Jurkat, Clone E6-1 (cell line): ENCODE results near the gene POTEG. TPM values are rescaled to one million over a fixed set of nuclear protein-coding genes. Genes with fewer than 3 reads are reported as not detected.
"Not testable (repeated sequence)": the region's sequence is repeated elsewhere in the genome, so short reads cannot be mapped to it uniquely, and the experiment has no call there.

Source experiments
- DNase-seq: peaks from one replicate; pipeline ENCODE4 v3.0.0-alpha.2; 2011; ENCODE audit warnings: low read depth, low spot score
- H3K4me3 ChIP-seq: 2 replicates; pipeline ENCODE4 v1.5.1; 2011; ENCODE audit warnings: mild to moderate bottlenecking, low read length, control low read depth, moderate library complexity
- polyA plus RNA-seq: library from polyadenylated mRNA; unstranded; fragments of >200 nt; gene quantifications from one replicate; pipeline ENCODE4 v1.2.1, GENCODE V29; 2012; ENCODE audit warnings: missing spikeins; ENCODE audit not compliant: insufficient read length, insufficient read depth

The POTEG gene
- polyA plus RNA-seq, result not detected

DNA sequence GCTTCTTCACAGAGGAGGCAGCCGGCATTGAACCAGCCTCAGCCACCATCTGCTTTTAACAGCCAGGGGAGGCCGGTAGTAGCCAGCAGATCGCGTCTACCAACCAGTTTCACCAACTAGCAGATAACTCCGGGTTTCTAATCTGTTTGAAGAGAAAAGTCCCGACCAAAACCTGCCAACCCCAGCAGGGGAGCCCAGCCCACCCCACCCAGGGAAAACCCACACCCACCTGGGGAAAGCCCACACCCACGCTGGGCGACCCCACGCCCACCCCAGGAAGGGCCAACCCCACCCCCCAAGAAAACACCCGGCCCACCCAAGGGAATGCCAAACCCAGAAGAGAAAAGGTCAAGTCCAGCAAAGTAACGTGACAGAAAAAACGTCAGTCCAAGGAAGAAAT is at the start of gene POTEG:
TSS of gene POTEG (minus strand) at position 101 of the 400 bp plus-strand sequence. CDS start at position 49, 52 bp downstream.
- H3K4me3 ChIP-seq, DNase-seq: not testable (repeated sequence)

DNA sequence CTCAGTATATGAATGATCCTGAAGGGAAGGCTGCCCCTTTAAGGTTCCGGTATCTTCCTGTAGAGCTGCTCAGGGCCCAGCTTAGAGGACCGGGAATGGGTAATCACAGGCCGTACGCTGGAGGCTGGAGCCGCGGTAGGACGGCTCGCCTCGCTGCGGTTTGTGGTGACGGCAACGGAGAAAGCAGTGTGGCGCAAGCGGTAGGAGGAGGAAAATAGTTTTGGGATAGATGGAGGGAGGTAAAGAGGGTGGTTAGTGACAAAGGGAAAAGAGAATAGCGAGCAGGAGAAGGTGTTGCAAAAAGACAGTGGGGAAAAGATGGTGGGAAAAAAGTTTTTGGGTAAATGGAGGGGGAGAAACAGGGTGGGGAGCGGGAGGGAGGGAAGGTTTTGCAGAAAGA is 48.0 kb upstream of the POTEG start:
- H3K4me3 ChIP-seq, DNase-seq: not testable (repeated sequence)

DNA sequence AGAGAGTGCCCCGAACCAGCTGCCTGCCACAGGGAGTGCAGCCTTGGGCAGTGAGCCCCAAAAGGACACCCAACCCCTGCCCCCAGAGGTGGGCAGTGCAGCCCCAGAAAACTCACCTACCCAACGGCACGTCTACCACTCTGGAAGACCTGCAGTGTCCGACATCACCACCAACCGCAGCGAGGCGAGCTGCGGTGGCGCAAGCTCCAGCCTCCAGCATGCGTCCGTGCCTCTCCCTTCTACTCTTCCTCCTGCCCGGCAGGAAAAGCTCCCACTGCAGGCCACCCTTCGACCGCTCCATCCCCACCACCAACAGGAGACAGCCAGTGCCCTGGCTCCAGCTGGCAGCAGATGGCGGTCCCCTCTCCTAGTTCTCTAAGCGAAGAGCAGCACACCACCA is 47.3 kb upstream of the POTEG start:
- DNase-seq, result not testable (repeated sequence)

DNA sequence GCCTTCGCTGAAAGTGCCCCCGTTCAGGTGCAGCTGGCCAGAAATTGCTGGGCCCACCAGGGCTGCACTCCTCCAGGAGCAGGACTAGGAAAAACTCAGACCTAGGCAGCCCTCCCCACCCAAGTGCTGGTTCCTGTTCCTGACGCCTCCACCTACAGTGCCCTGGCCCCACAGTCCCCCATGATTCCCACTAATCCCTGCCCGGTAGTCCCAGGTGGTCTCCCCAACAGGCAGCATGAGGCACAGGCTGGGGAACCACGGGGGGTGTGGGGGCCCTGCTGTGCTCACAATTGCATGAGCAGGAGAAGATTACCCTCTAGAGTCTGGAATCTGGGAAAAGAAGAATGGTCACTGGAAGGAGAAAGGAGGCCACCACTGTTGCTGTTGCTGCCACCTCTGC is 46.4 kb upstream of the POTEG start:
- not testable (repeated sequence) for H3K4me3 ChIP-seq, DNase-seq

More for the DNA sequence above, 47.3 kb upstream of the POTEG start:
- H3K4me3 ChIP-seq, result not testable (repeated sequence)

DNA sequence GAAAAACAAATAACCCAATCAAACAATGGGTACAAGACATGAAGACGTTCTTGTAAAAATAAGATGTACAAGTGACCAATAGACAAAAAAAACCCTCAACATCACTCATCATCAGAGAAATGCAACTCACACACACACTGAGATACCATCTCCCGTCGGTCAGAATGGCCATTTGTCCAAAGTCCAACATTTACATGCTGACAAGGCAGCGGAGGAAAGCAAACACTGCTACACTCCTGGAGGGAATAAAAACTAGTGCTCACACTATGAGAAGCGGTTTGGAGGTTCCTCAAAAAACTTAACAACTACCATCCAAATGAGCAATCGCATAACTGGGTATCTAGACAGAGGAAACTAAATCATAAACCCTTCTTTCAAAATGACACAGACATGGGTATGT is 11.6 kb upstream of the POTEG start:
- H3K4me3 ChIP-seq, DNase-seq: not testable (repeated sequence)

DNA sequence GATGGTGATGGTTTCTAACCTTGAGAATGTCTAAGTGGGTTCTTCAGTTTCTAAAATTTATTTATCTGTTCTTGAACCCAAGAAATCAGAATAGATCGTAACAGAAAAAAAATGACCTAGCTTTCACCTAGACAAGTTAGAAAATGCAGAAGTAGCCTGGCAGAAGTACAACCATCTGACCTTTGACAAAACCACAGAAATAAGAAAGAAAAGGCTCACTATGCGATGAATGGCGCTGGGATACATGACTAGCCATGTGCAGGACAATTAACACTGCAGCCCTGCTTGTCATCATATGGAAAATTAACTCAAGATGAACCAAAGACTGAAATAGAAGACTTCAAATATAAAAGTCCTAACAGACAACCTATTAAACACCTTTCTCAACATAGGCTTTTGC is 5.7 kb upstream of the POTEG start:
- not testable (repeated sequence) for DNase-seq, H3K4me3 ChIP-seq

DNA sequence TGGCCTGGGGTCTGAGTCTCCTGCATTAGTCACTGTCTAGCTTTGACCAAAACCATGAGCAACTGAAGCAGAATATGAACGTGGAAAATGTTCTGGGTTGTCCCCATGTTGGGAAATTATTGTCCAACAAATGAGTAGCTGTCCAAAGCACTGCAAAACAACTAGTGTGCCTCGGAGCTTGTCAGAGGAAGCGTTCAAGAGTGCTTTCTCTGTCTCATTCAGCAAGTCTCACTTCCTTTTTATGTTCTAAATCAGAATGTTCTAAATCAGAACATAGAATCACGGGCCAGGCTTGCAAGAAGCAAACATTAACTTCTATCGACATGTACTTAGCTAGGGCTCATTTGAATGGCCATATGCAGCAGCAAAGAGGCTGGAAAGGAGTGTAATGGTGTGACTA is 5.1 kb upstream of the POTEG start:
- H3K4me3 ChIP-seq, DNase-seq: not testable (repeated sequence)

DNA sequence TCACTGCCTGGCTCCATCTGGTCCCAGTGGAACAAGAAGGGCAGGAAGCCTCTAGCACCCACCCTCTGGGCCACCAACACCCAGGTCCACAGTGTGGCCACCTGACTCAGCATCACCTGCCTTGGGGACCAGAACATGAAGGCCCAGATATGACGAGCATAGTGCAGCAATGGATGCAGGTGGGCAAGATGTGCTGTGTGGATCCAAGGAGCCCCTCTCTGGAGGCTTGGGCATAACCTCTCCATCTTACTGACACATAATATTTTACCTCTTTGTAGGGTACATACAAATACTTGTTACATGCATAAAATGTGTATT is 2.9 kb upstream of the POTEG start:
- not testable (repeated sequence) for H3K4me3 ChIP-seq, DNase-seq

DNA sequence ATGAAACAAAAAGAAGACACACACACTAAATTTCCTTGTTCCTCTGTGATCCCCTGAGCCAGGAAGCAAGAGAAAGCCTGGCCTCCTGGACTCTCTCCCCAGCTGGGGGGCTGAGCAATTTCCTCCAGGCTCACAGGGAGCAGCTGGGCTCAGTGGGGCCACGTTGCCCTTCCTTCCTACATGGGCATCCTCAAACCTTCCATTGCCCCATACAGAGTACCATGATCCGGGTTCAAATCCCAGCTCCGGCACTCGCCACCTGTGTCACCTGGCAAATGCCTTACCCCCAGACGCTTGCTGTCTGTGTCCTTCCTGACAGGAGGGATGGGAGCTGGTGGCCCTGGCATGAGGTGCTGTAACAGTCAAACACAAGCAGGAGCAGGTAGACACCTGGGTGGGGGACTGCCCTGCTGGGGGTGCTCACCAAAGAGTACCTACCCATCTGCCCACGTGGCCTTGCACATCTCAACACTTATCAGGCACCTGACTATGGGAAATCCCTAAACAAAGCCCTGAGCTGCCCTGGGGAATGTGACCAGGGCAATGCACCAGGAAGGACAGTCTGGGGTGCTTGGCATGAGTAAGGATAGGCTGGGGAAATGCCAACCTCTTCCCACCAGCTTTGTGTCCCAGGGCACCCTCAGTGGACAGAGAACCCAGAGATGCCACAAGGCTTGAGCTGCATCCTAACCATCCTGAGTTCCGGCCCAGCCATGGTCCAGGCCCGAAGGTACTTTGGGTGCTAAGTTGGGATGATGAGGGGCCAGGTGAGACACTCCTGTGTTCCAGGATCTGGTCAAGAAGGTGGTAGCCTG is 2.4 kb upstream of the POTEG start:
- DNase-seq, H3K4me3 ChIP-seq: not testable (repeated sequence)

DNA sequence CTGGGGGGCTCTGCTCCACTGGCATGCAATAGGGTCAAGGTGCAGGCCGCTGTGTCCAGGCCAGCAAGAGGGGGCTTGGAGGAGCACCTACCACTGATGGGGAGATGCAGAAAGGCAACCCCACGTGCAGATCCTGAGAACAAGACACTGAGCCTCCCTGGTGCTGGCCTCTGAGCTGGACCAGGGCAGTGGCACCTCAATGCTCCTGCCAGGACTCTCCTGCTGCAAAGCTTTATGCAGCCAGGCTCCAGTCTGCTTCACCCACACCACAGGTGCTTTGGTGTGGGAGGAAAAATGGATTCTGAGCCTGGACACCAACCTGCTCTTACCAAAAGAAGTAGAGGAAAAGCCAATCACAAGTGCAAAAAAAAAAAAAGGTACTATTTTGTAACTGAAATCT is 1.7 kb upstream of the POTEG start:
- not testable (repeated sequence) for H3K4me3 ChIP-seq, DNase-seq

DNA sequence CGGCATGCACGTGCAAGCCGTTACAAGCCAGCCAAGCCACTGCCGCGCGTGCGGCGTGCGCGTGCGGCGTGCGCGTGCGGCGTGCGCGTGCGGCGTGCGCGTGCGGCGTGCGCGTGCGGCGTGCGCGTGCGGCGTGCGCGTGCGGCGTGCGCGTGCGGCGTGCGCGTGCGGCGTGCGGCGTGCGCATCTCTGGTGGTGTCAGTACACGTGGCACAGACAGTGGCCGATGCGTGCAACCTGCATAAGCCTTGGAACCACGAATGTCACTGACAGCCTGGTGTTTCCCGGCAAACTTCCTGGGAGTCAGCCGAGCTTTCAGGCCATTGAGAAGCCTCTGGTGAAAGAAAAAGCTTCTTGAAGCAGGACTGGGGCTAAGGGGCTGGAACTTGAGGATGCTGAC is 750 bp upstream of the POTEG start:
- H3K4me3 ChIP-seq, DNase-seq: not testable (repeated sequence)

DNA sequence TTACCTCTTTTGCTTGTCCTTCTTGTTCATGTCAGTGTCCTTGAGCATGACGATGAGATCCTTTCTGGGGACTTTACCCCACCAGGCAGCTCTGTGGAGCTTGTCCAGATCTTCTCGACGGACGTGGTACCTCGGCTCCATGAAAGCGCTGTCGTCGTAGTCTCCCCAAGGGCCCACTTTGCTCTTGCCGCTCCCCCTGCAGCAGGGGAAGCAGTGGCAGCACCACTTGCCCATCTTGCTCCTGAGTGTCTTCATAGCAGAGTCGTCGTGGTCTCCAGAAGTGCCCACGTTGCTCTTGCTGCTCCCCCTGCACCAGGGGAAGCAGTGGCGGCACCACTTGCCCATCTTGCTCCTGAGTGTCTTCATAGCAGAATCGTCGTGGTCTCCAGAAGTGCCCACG is 376 bp downstream of the POTEG start:
- not testable (repeated sequence) for H3K4me3 ChIP-seq, DNase-seq

DNA sequence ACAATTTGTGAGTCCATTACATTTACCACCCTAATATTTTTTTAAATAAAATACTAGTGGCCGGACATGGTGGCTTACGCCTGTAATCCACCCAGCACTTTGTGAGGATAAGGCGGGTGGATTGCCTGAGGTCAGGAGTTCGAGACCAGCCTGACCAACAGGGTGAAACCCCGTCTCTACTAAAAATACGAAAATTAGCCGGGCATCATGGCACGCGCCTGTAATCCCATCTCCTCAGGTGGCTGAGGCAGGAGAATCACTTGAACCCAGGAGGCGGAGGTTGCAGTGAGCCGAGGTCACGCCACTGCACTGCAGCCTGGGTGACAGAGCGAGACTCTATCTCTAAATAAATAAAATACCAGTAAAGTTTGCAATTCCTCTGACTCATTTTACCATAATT is 25.6 kb downstream of the POTEG start:
- not testable (repeated sequence) for DNase-seq, H3K4me3 ChIP-seq

DNA sequence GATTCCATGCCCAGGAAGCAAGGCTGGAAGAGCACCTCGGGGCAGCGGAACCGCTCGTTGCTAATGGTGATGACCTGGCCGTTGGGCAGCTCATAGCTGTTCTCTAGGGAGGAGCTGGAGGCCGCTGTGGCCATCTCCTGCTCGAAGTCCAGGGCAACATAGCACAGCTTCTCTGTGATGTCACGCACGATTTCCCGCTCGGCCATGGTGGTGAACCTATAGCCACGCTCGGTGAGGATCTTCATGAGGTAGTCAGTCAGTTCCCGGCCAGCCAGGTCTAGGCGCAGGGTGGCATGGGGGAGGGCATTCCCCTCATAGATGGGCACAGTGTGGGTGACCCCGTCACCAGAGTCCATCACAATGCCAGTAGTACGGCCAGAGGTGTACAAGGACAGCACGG is 32.0 kb downstream of the POTEG start:
- not testable (repeated sequence) for H3K4me3 ChIP-seq, DNase-seq

DNA sequence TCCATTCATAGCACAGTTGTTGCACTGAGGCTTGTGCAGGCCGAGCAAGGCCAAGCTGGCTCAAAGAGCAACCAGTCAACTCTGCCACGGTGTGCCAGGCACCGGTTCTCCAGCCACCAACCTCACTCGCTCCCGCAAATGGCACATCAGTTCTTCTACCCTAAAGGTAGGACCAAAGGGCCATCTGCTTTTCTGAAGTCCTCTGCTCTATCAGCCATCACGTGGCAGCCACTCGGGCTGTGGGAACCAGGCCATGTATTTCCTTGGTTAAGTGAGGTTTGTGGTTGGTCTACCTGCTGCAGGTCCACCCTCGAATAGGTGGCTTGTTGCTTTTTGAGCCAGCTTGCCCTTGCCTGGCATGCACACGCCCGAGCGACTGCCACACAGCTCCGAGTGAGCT is 39.4 kb downstream of the POTEG start:
- H3K4me3 ChIP-seq, DNase-seq: not testable (repeated sequence)

DNA sequence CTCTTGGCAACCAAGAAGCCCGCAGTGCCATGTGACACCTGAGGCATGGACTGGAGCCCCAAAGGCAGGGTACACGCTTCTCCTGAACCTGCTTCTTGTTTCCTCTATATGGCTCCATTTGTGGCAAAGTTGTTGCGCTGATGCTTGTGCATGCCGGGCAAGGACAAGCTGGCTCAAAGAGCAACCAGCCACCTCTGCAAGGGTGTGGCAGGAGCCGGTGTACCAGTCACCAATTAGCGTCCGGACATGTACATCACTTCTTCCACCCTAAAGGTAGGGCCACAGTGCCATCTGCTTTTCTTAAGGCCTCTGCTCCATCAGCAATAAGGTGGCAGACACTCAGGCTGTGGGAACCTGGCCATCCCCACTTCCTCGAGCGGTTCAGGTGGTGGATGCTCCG is 43.9 kb downstream of the POTEG start:
- DNase-seq, H3K4me3 ChIP-seq: not testable (repeated sequence)

DNA sequence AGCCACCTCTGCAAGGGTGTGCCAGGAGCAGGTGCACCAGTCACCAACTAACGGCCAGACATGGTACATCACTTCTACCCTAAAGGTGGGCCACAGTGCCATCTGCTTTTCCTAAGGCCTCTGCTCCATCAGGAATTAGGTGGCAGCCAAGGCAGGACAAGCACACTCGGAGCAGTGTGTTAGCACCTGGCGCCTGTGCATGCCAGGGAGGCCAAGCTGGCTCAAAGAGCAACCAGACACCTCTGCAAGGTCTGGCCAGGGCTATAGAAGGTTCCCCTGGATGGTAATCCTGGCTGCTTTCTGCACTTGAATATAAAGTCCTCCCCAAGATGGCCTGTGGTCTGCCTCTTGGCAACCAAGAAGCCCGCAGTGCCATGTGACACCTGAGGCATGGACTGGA is 45.4 kb downstream of the POTEG start:
- not testable (repeated sequence) for H3K4me3 ChIP-seq, DNase-seq

DNA sequence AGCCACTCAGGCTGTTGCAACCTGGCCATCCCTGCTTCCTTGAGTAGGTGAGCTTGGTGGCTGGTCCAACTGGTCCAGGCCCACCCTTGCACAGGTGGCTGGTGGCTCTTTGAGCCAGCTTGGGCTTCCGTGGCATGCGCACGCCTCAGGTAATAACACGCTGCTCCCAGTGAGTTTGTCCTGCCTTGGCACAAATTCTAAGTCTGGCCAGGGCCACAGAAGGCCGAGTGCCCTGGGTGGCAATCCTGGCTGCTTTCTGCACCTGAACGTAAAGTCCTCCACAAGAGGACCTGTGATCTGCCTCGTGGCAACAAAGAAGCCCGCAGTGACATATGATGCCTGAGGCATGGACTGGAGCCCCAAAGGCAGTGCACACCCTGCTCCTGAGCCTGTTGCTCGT is 47.1 kb downstream of the POTEG start:
- H3K4me3 ChIP-seq, DNase-seq: not testable (repeated sequence)

DNA sequence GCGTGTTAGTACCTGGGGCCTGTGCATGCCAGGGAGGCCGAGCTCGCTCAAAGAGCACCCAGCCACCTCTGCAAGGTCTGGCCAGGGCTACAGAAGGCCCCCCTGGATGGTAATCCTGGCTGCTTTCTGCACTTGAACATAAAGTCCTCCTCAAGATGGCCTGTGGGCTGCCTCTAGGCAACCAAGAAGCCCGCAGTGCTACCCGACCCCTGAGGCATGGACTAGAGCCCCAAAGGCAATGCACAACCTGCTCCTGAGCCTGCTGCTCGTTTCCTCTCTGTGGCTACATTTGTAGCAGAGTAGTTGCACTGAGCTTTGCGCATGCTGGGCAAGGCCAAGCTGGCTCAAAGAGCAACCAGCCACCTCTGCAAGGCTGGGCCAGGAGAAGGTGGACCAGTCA is 47.8 kb downstream of the POTEG start:
- H3K4me3 ChIP-seq, result not testable (repeated sequence)

DNA sequence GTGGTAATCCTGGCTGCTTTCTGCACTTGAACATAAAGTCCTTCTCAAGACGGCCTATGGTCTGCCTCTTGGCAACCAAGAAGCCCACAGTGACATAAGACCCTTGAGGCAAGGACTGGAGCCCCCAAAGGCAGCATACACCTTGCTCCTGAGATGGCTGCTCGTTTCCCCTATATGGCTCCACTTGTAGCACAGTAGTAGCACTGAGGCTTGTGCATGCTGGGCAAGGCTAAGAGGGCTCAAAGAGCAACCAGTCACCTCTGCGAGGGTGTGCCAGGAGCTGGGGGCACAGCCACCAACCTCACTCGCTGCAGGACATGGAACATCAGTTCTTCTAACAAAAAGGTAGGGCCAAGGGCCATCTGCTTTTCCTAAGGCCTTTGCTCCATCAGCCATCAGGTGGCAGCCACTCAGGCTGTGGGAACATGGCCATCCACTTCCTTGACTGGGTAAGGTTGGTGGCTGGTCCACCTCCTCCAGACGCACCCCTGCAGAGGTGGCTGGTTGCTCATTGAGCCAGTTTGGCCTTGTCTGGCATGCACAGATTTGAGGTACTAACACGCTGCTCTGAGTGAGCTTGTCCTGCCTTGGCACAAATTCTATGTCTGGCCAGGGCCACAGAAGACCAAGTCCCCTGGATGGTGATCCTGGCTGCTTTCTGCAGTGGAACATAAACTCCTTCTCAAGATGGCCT is 49.9 kb downstream of the POTEG start:
- not testable (repeated sequence) for DNase-seq, H3K4me3 ChIP-seq

More for the DNA sequence above, 47.8 kb downstream of the POTEG start:
- not testable (repeated sequence) for DNase-seq
